Measurements from ENCODE around the gene CHPF2. TPM values are rescaled to one million over a fixed set of nuclear protein-coding genes. Genes with fewer than 3 reads are reported as not detected.

Gene CHPF2
- total RNA-seq, 1 experiment from 2014 or later: 19.5 TPM

DNA sequence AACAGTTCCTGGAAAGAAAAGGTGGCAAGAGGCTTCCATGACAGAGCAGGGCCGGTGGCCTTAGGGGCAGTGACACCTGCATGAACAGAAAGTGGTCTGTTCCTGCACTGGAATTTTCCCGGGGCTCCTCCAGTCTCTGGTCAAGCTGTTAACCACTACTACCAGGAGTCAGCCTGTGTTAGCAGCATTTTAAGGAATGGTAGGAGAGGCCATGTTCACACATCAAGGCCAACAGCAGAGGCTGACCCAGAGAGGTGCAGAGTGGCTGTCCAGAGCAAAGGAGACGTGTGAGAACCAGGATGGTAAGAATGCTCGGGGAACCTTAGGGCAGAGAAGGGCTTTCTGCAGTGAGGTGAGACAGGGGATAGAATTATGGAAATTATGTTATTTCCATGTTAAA lies 30.5 kb upstream of the CHPF2 start:
- ATAC-seq: no peak
- no peaks in the 10 kb centered on the region for H3K4me1 ChIP-seq (ENCODE audit: control insufficient read depth in 1 of 2, insufficient read depth in 2 of 2, low read length in 2 of 2)
- H3K27ac ChIP-seq (ENCODE audit: low read depth, low read length): no peak overlapping the region
- no TSS peak for BruUV-seq (replicated peaks)
- no peaks in the 10 kb centered on the region for H3K9me3 ChIP-seq (ENCODE audit: control insufficient read depth in 1 of 2, insufficient read depth in 1 of 2, low read depth in 1 of 2, low read length in 2 of 2)
- CTCF ChIA-PET: no interaction called here
- no peak for DNase-seq (ENCODE audit: low read depth, low spot score)
- H3K4me3 ChIP-seq (replicated peaks in 1 of 2; ENCODE audit: low read depth in 1 of 2, low read length in 2 of 2): no peak overlapping the region
- H3K4me2 ChIP-seq (ENCODE audit: low read length): no peak overlapping the region
- no peak overlapping the region for H3K9ac ChIP-seq (ENCODE audit: low read length)
- POLR2A ChIA-PET: no interaction called here
- intact Hi-C loops (cut with micrococcal nuclease): no loop called here
- TF ChIP-seq POLR2AphosphoS5 (IDR thresholded peaks at IDR 0.05; ENCODE audit: low read depth, low read length): no peak
- RAD21 ChIA-PET (ENCODE audit: low non-redundant PET in 1 of 2, low total read pairs in 2 of 2, uncharacterized antibody in 2 of 2, unreplicated experiment in 2 of 2): no interaction called here
- no peaks in the 10 kb centered on the region for H3K9me2 ChIP-seq (ENCODE audit: insufficient read depth)
- H3K79me2 ChIP-seq (ENCODE audit: insufficient read depth, low read length): no peaks in the 10 kb centered on the region
- H3K36me3 ChIP-seq (ENCODE audit: control insufficient read depth in 1 of 2, insufficient read depth in 2 of 2, low read length in 2 of 2): no peaks in the 10 kb centered on the region
- H3K27me3 ChIP-seq (ENCODE audit: insufficient read depth, low read length): peaks cover 6% of the 10 kb centered on the region; the same call in 1 of the 2 replicates
- no peak overlapping the region for H2AFZ ChIP-seq (ENCODE audit: low read depth, low read length, poor library complexity, severe bottlenecking)
- H4K20me1 ChIP-seq (ENCODE audit: insufficient read depth): no peaks in the 10 kb centered on the region

DNA sequence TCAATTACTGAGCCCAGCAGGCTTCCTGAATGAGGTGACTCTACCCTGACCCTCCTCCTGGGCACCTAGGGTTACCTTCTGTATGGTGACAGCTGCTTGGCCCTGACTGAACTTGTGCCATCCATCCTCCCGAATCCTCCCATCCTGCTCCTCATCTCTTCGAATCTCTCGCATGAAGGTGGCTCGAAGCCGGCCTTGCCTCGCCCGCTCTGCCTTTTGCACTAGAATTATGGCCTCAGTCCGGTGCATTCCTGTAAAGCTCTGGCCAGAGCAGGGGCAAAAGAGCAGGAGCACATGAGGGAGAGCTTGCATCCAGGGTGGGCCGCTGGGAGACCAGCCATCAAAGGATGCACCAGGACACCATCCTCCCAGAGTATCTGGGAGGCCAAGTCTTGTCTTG lies 29.4 kb upstream of the CHPF2 start:
- DNase-seq (ENCODE audit: low read depth, low spot score): no peak
- no TSS peak for BruUV-seq (replicated peaks)
- RAD21 ChIA-PET (ENCODE audit: low non-redundant PET in 1 of 2, low total read pairs in 2 of 2, uncharacterized antibody in 2 of 2, unreplicated experiment in 2 of 2): no interaction called here
- TF ChIP-seq FOSL1 (IDR thresholded peaks at IDR 0.05; ENCODE audit: low read depth) (no peak), JUND (IDR thresholded peaks at IDR 0.05) (no peak), ZFX (IDR thresholded peaks at IDR 0.05) (no peak), SIN3A (IDR thresholded peaks at IDR 0.05; ENCODE audit: low read depth) (no peak), YY1 (IDR thresholded peaks at IDR 0.05; ENCODE audit: extremely low read depth, insufficient replicate concordance, low read depth, low read length) (no peak), CEBPB (IDR thresholded peaks at IDR 0.05; ENCODE audit: low read depth) (no peak), RAD21 (IDR thresholded peaks at IDR 0.05; ENCODE audit: low read depth) (no peak), POLR2AphosphoS5 (IDR thresholded peaks at IDR 0.05; ENCODE audit: low read depth, low read length) (no peak), TCF7L2 (IDR thresholded peaks at IDR 0.05; ENCODE audit: borderline replicate concordance, extremely low read depth, insufficient read depth, insufficient read length) (no peak), EZH2 (IDR thresholded peaks at IDR 0.05) (no peak), SRF (IDR thresholded peaks at IDR 0.05; ENCODE audit: low read depth) (no peak), CBX3 (IDR thresholded peaks at IDR 0.05; ENCODE audit: low read depth) (no peak), SP1 (IDR thresholded peaks at IDR 0.05; ENCODE audit: low read depth) (no peak), EZH2phosphoT487 (IDR thresholded peaks at IDR 0.05; ENCODE audit: borderline replicate concordance) (no peak)
- TF ChIP-seq, protein P1, sequence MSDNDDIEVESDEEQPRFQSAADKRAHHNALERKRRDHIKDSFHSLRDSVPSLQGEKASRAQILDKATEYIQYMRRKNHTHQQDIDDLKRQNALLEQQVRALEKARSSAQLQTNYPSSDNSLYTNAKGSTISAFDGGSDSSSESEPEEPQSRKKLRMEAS (IDR thresholded peaks at IDR 0.05): no peak
- TF ChIP-seq, protein P2, sequence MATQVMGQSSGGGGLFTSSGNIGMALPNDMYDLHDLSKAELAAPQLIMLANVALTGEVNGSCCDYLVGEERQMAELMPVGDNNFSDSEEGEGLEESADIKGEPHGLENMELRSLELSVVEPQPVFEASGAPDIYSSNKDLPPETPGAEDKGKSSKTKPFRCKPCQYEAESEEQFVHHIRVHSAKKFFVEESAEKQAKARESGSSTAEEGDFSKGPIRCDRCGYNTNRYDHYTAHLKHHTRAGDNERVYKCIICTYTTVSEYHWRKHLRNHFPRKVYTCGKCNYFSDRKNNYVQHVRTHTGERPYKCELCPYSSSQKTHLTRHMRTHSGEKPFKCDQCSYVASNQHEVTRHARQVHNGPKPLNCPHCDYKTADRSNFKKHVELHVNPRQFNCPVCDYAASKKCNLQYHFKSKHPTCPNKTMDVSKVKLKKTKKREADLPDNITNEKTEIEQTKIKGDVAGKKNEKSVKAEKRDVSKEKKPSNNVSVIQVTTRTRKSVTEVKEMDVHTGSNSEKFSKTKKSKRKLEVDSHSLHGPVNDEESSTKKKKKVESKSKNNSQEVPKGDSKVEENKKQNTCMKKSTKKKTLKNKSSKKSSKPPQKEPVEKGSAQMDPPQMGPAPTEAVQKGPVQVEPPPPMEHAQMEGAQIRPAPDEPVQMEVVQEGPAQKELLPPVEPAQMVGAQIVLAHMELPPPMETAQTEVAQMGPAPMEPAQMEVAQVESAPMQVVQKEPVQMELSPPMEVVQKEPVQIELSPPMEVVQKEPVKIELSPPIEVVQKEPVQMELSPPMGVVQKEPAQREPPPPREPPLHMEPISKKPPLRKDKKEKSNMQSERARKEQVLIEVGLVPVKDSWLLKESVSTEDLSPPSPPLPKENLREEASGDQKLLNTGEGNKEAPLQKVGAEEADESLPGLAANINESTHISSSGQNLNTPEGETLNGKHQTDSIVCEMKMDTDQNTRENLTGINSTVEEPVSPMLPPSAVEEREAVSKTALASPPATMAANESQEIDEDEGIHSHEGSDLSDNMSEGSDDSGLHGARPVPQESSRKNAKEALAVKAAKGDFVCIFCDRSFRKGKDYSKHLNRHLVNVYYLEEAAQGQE (IDR thresholded peaks at IDR 0.05; ENCODE audit: low read depth): no peak
- TF ChIP-seq, protein P3, sequence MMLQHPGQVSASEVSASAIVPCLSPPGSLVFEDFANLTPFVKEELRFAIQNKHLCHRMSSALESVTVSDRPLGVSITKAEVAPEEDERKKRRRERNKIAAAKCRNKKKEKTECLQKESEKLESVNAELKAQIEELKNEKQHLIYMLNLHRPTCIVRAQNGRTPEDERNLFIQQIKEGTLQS (IDR thresholded peaks at IDR 0.05): no peak
- TF ChIP-seq, protein P4, sequence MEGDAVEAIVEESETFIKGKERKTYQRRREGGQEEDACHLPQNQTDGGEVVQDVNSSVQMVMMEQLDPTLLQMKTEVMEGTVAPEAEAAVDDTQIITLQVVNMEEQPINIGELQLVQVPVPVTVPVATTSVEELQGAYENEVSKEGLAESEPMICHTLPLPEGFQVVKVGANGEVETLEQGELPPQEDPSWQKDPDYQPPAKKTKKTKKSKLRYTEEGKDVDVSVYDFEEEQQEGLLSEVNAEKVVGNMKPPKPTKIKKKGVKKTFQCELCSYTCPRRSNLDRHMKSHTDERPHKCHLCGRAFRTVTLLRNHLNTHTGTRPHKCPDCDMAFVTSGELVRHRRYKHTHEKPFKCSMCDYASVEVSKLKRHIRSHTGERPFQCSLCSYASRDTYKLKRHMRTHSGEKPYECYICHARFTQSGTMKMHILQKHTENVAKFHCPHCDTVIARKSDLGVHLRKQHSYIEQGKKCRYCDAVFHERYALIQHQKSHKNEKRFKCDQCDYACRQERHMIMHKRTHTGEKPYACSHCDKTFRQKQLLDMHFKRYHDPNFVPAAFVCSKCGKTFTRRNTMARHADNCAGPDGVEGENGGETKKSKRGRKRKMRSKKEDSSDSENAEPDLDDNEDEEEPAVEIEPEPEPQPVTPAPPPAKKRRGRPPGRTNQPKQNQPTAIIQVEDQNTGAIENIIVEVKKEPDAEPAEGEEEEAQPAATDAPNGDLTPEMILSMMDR (IDR thresholded peaks at IDR 0.05 in 2 of 3, conservative IDR thresholded peaks at IDR 0.05 in 1 of 3; ENCODE audit: borderline replicate concordance in 1 of 3, insufficient read depth in 1 of 3, low read depth in 2 of 3, low read length in 2 of 3): no peak

More for the DNA sequence above, 29.4 kb upstream of the CHPF2 start:
- Histone ChIP-seq H3K4me3 (replicated peaks in 1 of 2; ENCODE audit: low read depth in 1 of 2, low read length in 2 of 2) (no peak overlapping the region), H3K4me2 (ENCODE audit: low read length) (no peak overlapping the region), H3K9me3 (ENCODE audit: control insufficient read depth in 1 of 2, insufficient read depth in 1 of 2, low read depth in 1 of 2, low read length in 2 of 2) (no peaks in the 10 kb centered on the region), H3K79me2 (ENCODE audit: insufficient read depth, low read length) (no peaks in the 10 kb centered on the region), H3K4me1 (ENCODE audit: control insufficient read depth in 1 of 2, insufficient read depth in 2 of 2, low read length in 2 of 2) (no peaks in the 10 kb centered on the region), H3K27me3 (ENCODE audit: insufficient read depth, low read length) (0 out of 2 replicates have a peak, but pooled peaks cover 6% of the 10 kb centered on the region), H2AFZ (ENCODE audit: low read depth, low read length, poor library complexity, severe bottlenecking) (no peak overlapping the region), H3K27ac (ENCODE audit: low read depth, low read length) (no peak overlapping the region), H4K20me1 (ENCODE audit: insufficient read depth) (no peaks in the 10 kb centered on the region), H3K9me2 (ENCODE audit: insufficient read depth) (no peaks in the 10 kb centered on the region), H3K9ac (ENCODE audit: low read length) (no peak overlapping the region), H3K36me3 (ENCODE audit: control insufficient read depth in 1 of 2, insufficient read depth in 2 of 2, low read length in 2 of 2) (no peaks in the 10 kb centered on the region)
- POLR2A ChIA-PET: no interaction called here
- no peak for ATAC-seq
- intact Hi-C loops (cut with micrococcal nuclease): no loop called here
- CTCF ChIA-PET: no interaction called here

Measured in HCT116 (cell line).